IPS-NIHi11 (cell line): ENCODE results near the gene MAPK8IP1.
"Not testable (repeated sequence)": the region's sequence is repeated elsewhere in the genome, so short reads cannot be mapped to it uniquely, and the experiment has no call there.

Experiments
- DNase-seq: peaks from one replicate; pipeline ENCODE4 v3.0.0; 2012; ENCODE audit warnings: mixed read lengths, low spot score

The MAPK8IP1 gene

GRCh38 chr11:45885274-45885920, at the start of gene MAPK8IP1:
MAPK8IP1 (plus strand) TSS chr11:45885651; CDS start chr11:45885821, 170 bp downstream.
- peak; percentile 99 for DNase-seq

- DNase-seq: no peak
Measured at GRCh38 chr11:45839204-45839603, 46.2 kb upstream of the MAPK8IP1 start.

GRCh38 chr11:45840251-45840650, 45.2 kb upstream of the MAPK8IP1 start:
- DNase-seq: not testable (repeated sequence)

- peak; percentile 87 for DNase-seq
Measured at GRCh38 chr11:45843158-45843924, 42.1 kb upstream of the MAPK8IP1 start.

GRCh38 chr11:45844822-45845578, 40.5 kb upstream of the MAPK8IP1 start:
- DNase-seq: no peak

DNA sequence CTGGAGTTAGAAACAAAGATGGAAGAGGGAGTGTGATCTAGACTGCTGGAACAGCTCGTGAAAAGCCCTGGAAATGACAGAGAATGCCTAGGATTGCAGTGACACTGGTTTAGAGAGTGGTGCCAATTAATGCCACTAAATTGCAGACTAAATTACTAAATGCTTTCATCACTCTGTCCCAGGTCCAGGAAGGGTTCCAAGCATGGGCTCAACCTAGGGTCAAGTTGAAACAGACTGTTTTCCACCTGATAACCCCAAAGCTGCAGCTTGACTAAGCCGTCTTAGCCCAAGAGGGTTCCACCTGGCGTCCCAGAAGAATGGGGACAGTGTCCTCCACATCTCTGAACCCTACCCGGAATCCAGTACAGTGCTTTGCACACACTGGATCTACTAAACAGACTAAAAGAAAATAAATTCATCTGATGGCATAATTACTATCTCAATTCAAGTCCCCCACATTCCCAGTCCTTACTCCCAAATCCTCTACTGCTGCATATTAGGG, 39.2 kb upstream of the MAPK8IP1 start:
- no peak for DNase-seq

DNA sequence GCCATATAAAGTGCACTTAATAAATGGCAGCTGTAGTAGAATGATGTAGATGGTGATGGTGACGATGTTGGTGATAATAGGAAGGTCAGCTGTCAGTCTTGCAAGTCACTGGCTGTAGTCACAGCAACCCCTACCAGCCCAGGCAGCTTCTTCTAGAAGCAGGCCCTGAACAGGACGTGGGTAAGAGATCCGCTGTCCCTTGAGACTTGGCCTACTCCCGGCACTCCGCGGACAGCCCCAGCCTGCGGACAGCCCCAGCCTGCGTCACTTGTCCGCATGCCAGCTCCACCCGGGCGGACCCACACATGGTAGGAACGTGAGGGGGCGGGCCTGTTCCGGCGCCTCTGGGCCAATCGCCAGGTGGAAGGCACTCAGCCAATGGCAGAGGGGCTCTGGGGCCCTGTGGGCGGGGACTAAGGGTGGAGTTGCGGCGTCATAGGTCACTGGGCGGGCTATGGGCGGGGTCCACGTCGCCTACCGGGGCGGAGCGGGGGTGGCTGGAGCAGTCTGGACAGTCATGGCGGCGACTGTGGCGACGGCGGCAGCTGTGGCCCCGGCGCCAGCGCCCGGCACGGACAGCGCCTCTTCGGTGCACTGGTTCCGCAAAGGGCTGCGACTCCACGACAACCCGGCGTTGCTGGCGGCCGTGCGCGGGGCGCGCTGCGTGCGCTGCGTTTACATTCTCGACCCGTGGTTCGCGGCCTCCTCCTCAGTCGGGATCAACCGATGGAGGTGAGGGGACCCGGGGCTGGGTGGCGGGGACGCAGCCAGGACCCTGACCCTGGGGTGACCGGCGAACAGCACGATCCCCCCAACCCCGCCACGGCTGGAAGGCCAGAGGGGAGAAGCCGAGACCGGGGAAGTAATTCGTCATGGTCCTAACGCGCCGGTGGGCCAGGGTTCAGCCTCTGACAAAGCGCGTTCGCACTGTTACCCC, 38.2 kb upstream of the MAPK8IP1 start, which contains the start of gene CRY2:
Gene CRY2, plus strand, starts transcription at position 502 of the 937 bp plus-strand sequence. Its CDS starts 16 bp downstream, at position 518.
- DNase-seq: peak; percentile 96

- DNase-seq: peak; percentile 46
Measured at GRCh38 chr11:45847911-45848316, 37.5 kb upstream of the MAPK8IP1 start.

DNA sequence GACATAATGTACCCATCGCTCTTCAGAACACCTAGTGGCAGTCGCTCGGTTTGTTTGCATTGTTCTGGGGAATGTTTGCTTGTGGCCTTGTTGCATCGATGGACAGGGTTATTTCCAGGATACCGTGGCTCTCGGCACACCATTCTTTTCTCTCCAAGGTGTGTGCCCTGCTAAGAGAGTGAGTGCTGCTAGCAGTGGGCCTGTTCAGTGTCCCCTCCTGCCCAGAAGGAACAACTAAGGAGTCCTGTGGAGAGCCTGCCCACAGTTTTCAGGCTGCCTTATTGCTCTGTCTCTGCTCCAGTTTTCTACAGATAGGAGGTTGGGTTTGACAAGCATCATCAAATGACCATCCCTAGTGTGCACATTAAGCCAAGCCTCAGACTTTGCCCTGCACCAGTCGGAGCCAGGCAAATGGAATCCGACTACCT, 36.8 kb upstream of the MAPK8IP1 start:
- DNase-seq: no peak

DNA sequence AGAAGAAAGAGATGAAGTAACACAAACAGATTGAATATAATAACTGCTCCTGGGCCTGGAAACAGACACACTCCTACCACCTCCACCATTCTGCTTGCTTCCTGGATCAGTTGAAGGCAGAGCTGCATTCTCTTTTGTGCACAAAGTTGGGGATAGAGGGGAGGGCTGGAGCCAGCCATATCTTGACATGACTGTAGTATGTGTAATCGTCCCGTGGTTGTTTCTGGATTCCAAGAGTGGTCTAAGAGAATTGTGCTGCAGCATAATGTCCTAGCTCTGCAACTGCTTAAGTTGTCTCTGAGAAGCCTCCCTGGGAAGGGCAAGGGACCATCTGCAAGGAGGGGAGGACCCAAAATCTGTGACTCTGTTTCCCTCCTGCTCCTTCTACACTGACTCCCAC, 35.0 kb upstream of the MAPK8IP1 start:
- no peak for DNase-seq

DNA sequence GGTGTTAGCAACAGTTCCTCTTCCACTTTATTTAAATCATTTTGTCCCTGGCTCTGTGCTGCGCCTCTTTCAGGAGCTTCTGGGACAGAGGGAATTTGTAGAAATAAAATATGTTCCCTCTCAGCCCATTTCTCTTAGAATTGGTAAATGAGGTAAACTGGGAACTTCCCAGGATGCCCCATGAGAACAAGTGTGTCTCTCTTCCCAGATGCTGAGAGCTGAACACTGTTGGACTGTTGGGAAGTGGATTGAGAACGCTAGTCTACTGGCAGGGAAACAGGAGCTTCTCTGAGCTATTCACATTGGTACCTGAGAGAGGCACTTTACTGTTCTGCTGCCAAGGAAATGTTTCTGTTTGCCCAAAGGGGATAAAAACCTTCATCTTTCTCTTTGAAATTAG, 34.2 kb upstream of the MAPK8IP1 start:
- DNase-seq: no peak

- peak; percentile 30 for DNase-seq
Measured at GRCh38 chr11:45852018-45852711, 33.3 kb upstream of the MAPK8IP1 start.

- peak; percentile 37 for DNase-seq
Measured at GRCh38 chr11:45852712-45853101, 32.7 kb upstream of the MAPK8IP1 start.

DNA sequence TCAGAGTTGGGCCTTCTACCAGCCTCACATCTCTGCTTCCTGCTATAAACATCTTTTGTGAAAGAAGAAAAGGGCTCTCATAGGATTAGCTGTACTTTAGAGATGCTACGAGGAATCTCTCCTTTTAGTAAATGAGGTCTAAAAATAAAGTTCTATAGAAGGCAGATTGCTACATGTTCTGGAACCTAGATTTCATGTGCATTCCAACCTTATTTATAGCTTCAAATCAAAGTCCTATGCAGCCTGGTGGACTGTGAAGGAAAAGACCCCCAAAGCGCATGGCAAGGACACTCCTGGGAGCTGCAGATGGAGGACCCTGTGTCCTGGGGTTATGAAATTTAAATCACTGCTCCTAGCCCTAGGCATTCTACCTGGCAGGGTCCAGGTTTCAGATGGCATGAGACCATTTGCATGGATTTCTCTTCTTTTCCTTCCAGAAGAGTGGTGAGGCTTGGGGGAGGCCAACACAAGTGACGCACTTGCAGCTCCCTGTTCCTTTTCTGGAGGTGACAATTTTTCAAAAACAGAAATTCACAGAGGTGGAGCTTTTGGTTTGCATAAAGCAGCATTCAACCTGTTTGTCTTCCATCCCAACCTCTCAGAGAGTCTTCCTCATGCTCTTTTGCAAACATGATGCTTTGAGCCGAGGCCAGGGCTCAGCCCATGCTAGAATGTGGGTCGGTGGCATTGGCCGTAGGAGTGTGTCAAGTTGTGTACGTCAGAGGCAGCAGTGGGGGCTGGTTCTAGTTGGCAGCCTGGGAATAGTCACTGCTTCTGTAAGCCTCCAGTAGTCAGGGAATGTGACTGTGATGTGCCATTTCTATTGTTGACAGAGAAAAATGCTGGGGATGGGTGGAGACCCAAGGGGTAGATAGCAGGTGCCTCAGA, 31.9 kb upstream of the MAPK8IP1 start:
- no peak for DNase-seq

DNA sequence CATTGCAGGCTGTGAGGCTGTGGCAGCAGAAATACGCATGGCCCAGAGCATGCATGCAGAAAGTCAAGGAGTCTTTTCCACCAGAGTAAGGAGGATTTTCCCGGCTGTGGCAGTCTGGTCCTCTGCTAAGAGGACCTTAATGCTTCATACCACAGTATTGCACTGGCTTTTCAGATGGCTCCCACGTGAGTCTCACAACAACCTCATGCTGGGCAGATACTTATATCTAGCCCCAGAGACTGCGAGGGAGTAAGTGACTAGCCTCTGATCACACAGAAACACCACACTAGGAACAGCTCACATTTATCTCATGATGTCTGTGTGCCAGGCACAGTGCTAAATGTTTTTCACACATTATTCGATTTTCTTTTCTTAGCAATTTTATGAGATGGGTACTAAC, 30.1 kb upstream of the MAPK8IP1 start:
- DNase-seq: no peak

- no peak for DNase-seq
Measured at GRCh38 chr11:45856044-45856468, 29.4 kb upstream of the MAPK8IP1 start.

- peak; percentile 7 for DNase-seq
Measured at GRCh38 chr11:45857961-45858474, 27.4 kb upstream of the MAPK8IP1 start.

DNA sequence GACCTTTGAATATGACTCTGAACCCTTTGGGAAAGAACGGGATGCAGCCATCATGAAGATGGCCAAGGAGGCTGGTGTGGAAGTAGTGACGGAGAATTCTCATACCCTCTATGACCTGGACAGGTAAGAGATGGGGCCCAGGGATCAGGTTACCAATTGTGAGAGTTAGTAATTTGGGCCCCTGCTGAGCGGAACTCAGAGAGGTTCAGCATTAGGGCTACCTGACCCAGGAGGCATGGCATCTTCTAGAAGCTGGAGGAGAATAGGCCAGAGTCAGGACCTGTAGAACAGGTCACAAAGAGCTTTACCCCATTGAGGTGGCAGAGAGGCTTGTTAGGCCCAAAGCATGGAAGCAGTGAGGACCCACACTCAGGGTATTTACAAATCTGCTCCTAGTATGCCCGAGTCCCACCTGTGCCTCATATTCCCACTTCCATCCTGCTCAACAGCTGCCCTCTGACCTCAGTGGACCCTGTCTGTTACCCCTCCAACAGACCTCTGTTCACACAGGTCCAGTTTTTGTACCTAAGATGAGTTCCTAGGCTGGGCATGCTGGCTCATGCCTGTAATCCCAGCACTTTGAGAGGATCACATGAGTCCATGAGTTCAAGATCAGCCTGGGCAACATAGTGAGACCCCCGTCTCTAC, 26.6 kb upstream of the MAPK8IP1 start:
- DNase-seq: no peak

- DNase-seq: peak; percentile 74
Measured at GRCh38 chr11:45859661-45860140, 25.8 kb upstream of the MAPK8IP1 start.
